ENCODE data around the gene PIK3R3. TPM values are rescaled to one million over a fixed set of nuclear protein-coding genes. Genes with fewer than 3 reads are reported as not detected.

PIK3R3 gene
- total and polyA plus RNA-seq, 4 donors, result 1.5 to 49.8 (median 17.1) TPM

GRCh38 chr1:46008585-46008984 is 123.8 kb downstream of the PIK3R3 start:
- DNase-seq, result no peak
- Histone ChIP-seq H3K36me3 (ENCODE audit: control insufficient read depth in 1 of 2, insufficient read depth in 2 of 2, low read length in 1 of 2) (peaks cover 18 to 20% of the 10 kb centered on the region in 2 donors), H3K27ac (ENCODE audit: low read depth in 1 of 2, low read length in 2 of 2) (no peak overlapping the region), H3K9me3 (ENCODE audit: control insufficient read depth, low read length) (no peaks in the 10 kb centered on the region), H3K27me3 (ENCODE audit: control insufficient read depth in 1 of 2, insufficient read depth in 2 of 2, low read length in 1 of 2) (no peaks in the 10 kb centered on the region), H3K4me1 (ENCODE audit: control insufficient read depth in 1 of 2, insufficient read depth in 2 of 2, low read length in 2 of 2) (no peaks in the 10 kb centered on the region), H3K4me3 (ENCODE audit: low read length in 2 of 2) (no peak overlapping the region)
- no peak for ATAC-seq (ENCODE audit: low FRiP score)
- intact Hi-C loops (cut with DNase I), result no loop called here

- ATAC-seq (ENCODE audit: low FRiP score) (no peak), DNase-seq (no peak)
- H3K36me3 ChIP-seq (ENCODE audit: control insufficient read depth in 1 of 2, insufficient read depth in 2 of 2, low read length in 1 of 2), result peaks cover 11 to 20% of the 10 kb centered on the region in 2 donors
- no peaks in the 10 kb centered on the region for H3K27me3 ChIP-seq (ENCODE audit: control insufficient read depth in 1 of 2, insufficient read depth in 2 of 2, low read length in 1 of 2)
- no peak overlapping the region for H3K27ac ChIP-seq (ENCODE audit: low read depth in 1 of 2, low read length in 2 of 2)
- intact Hi-C loops (cut with DNase I), result no loop called here
- no peaks in the 10 kb centered on the region for H3K9me3 ChIP-seq (ENCODE audit: control insufficient read depth, low read length)
- H3K4me3 ChIP-seq (ENCODE audit: low read length in 2 of 2), result no peak overlapping the region
- H3K4me1 ChIP-seq (ENCODE audit: control insufficient read depth in 1 of 2, insufficient read depth in 2 of 2, low read length in 2 of 2), result no peaks in the 10 kb centered on the region
- WGBS, 2 donors, result 82 to 93% methylated on average over 1 of the region's 1 CpG
Observed at GRCh38 chr1:46005594-46005993, 126.8 kb downstream of the PIK3R3 start.

GRCh38 chr1:46004492-46004891 is 127.9 kb downstream of the PIK3R3 start:
- Histone ChIP-seq H3K27me3 (ENCODE audit: control insufficient read depth in 1 of 2, insufficient read depth in 2 of 2, low read length in 1 of 2) (no peaks in the 10 kb centered on the region), H3K9me3 (ENCODE audit: control insufficient read depth, low read length) (no peaks in the 10 kb centered on the region), H3K27ac (ENCODE audit: low read depth in 1 of 2, low read length in 2 of 2) (no peak overlapping the region), H3K4me1 (ENCODE audit: control insufficient read depth in 1 of 2, insufficient read depth in 2 of 2, low read length in 2 of 2) (no peaks in the 10 kb centered on the region), H3K36me3 (ENCODE audit: control insufficient read depth in 1 of 2, insufficient read depth in 2 of 2, low read length in 1 of 2) (peaks cover 11 to 13% of the 10 kb centered on the region in 2 donors), H3K4me3 (ENCODE audit: low read length in 2 of 2) (no peak overlapping the region)
- DNase-seq, result no peak
- WGBS, 2 donors, result 100% methylated on average over 1 of the region's 1 CpG
- intact Hi-C loops (cut with DNase I), result no loop called here
- no peak for ATAC-seq (ENCODE audit: low FRiP score)

- Histone ChIP-seq H3K4me1 (ENCODE audit: control insufficient read depth in 1 of 2, insufficient read depth in 2 of 2, low read length in 2 of 2) (no peaks in the 10 kb centered on the region), H3K4me3 (ENCODE audit: low read length in 2 of 2) (no peak overlapping the region), H3K36me3 (ENCODE audit: control insufficient read depth in 1 of 2, insufficient read depth in 2 of 2, low read length in 1 of 2) (peaks cover 11% of the 10 kb centered on the region in 2 donors), H3K9me3 (ENCODE audit: control insufficient read depth, low read length) (no peaks in the 10 kb centered on the region), H3K27me3 (ENCODE audit: control insufficient read depth in 1 of 2, insufficient read depth in 2 of 2, low read length in 1 of 2) (no peaks in the 10 kb centered on the region), H3K27ac (ENCODE audit: low read depth in 1 of 2, low read length in 2 of 2) (no peak overlapping the region)
- 89 to 92% methylated on average over 5 of the region's 5 CpGs for WGBS, 2 donors
- DNase-seq (no peak), ATAC-seq (ENCODE audit: low FRiP score) (no peak)
- intact Hi-C loops (cut with DNase I), result no loop called here
Observed at GRCh38 chr1:46003315-46003714, 129.1 kb downstream of the PIK3R3 start.

- ATAC-seq (ENCODE audit: low FRiP score) (no peak), DNase-seq (no peak)
- H3K4me3 ChIP-seq (ENCODE audit: low read length in 2 of 2), result no peak overlapping the region
- H3K4me1 ChIP-seq (ENCODE audit: control insufficient read depth in 1 of 2, insufficient read depth in 2 of 2, low read length in 2 of 2), result no peaks in the 10 kb centered on the region
- 98 to 99% methylated on average over 3 of the region's 3 CpGs for WGBS, 2 donors
- no peaks in the 10 kb centered on the region for H3K9me3 ChIP-seq (ENCODE audit: control insufficient read depth, low read length)
- intact Hi-C loops (cut with DNase I), result no loop called here
- no peak overlapping the region for H3K27ac ChIP-seq (ENCODE audit: low read depth in 1 of 2, low read length in 2 of 2)
- no peaks in the 10 kb centered on the region for H3K27me3 ChIP-seq (ENCODE audit: control insufficient read depth in 1 of 2, insufficient read depth in 2 of 2, low read length in 1 of 2)
- peaks cover 9 to 11% of the 10 kb centered on the region in 2 donors for H3K36me3 ChIP-seq (ENCODE audit: control insufficient read depth in 1 of 2, insufficient read depth in 2 of 2, low read length in 1 of 2)
Observed at GRCh38 chr1:46002551-46003150, 129.8 kb downstream of the PIK3R3 start.

- Histone ChIP-seq H3K36me3 (ENCODE audit: control insufficient read depth in 1 of 2, insufficient read depth in 2 of 2, low read length in 1 of 2) (peaks cover 0 to 8% of the 10 kb centered on the region in 2 donors), H3K27me3 (ENCODE audit: control insufficient read depth in 1 of 2, insufficient read depth in 2 of 2, low read length in 1 of 2) (no peaks in the 10 kb centered on the region), H3K27ac (ENCODE audit: low read depth in 1 of 2, low read length in 2 of 2) (no peak overlapping the region), H3K4me3 (ENCODE audit: low read length in 2 of 2) (no peak overlapping the region), H3K4me1 (ENCODE audit: control insufficient read depth in 1 of 2, insufficient read depth in 2 of 2, low read length in 2 of 2) (no peaks in the 10 kb centered on the region), H3K9me3 (ENCODE audit: control insufficient read depth, low read length) (no peaks in the 10 kb centered on the region)
- 93 to 94% methylated on average over 3 of the region's 3 CpGs for WGBS, 2 donors
- intact Hi-C loops (cut with DNase I), result no loop called here
- DNase-seq, result no peak
- no peak for ATAC-seq (ENCODE audit: low FRiP score)
Observed at GRCh38 chr1:46001081-46001785, 131.2 kb downstream of the PIK3R3 start.

- DNase-seq (no peak), ATAC-seq (ENCODE audit: low FRiP score) (no peak)
- Histone ChIP-seq H3K9me3 (ENCODE audit: control insufficient read depth, low read length) (no peaks in the 10 kb centered on the region), H3K4me1 (ENCODE audit: control insufficient read depth in 1 of 2, insufficient read depth in 2 of 2, low read length in 2 of 2) (no peaks in the 10 kb centered on the region), H3K27ac (ENCODE audit: low read depth in 1 of 2, low read length in 2 of 2) (no peak overlapping the region), H3K27me3 (ENCODE audit: control insufficient read depth in 1 of 2, insufficient read depth in 2 of 2, low read length in 1 of 2) (no peaks in the 10 kb centered on the region), H3K4me3 (ENCODE audit: low read length in 2 of 2) (no peak overlapping the region), H3K36me3 (ENCODE audit: control insufficient read depth in 1 of 2, insufficient read depth in 2 of 2, low read length in 1 of 2) (peaks cover 0 to 2% of the 10 kb centered on the region in 2 donors)
- intact Hi-C loops (cut with DNase I), result no loop called here
- WGBS, 2 donors, result 95 to 96% methylated on average over 2 of the region's 2 CpGs
Observed at GRCh38 chr1:45999507-45999906, 132.9 kb downstream of the PIK3R3 start.

GRCh38 chr1:45998020-45998617 is 134.3 kb downstream of the PIK3R3 start:
- intact Hi-C loops (cut with DNase I), result no loop called here
- Histone ChIP-seq H3K9me3 (ENCODE audit: control insufficient read depth, low read length) (no peaks in the 10 kb centered on the region), H3K27me3 (ENCODE audit: control insufficient read depth in 1 of 2, insufficient read depth in 2 of 2, low read length in 1 of 2) (no peaks in the 10 kb centered on the region), H3K4me3 (ENCODE audit: low read length in 2 of 2) (no peak overlapping the region), H3K27ac (ENCODE audit: low read depth in 1 of 2, low read length in 2 of 2) (no peak overlapping the region), H3K4me1 (ENCODE audit: control insufficient read depth in 1 of 2, insufficient read depth in 2 of 2, low read length in 2 of 2) (no peaks in the 10 kb centered on the region), H3K36me3 (ENCODE audit: control insufficient read depth in 1 of 2, insufficient read depth in 2 of 2, low read length in 1 of 2) (peaks cover 0 to 2% of the 10 kb centered on the region in 2 donors)
- 64 to 70% methylated on average over 3 of the region's 3 CpGs for WGBS, 2 donors
- ATAC-seq (ENCODE audit: low FRiP score), result no peak
- DNase-seq, result no peak

- 85 to 89% methylated on average over 8 of the region's 8 CpGs for WGBS, 2 donors
- ATAC-seq (ENCODE audit: low FRiP score), result no peak
- intact Hi-C loops (cut with DNase I), result no loop called here
Observed at GRCh38 chr1:45995298-45995697, 137.1 kb downstream of the PIK3R3 start.

More at GRCh38 chr1:45995298-45995697, 137.1 kb downstream of the PIK3R3 start:
- Histone ChIP-seq H3K27ac (ENCODE audit: low read depth in 1 of 2, low read length in 2 of 2) (no peak overlapping the region), H3K27me3 (ENCODE audit: control insufficient read depth in 1 of 2, insufficient read depth in 2 of 2, low read length in 1 of 2) (no peaks in the 10 kb centered on the region), H3K4me1 (ENCODE audit: control insufficient read depth in 1 of 2, insufficient read depth in 2 of 2, low read length in 2 of 2) (no peaks in the 10 kb centered on the region), H3K36me3 (ENCODE audit: control insufficient read depth in 1 of 2, insufficient read depth in 2 of 2, low read length in 1 of 2) (no peaks in the 10 kb centered on the region), H3K4me3 (ENCODE audit: low read length in 2 of 2) (no peak overlapping the region), H3K9me3 (ENCODE audit: control insufficient read depth, low read length) (no peaks in the 10 kb centered on the region)
- no peak for DNase-seq

All from aorta (tissue), 5 donors.